HS-27A (cell line): Measurements from ENCODE around the gene SRSF11.

Experiments used
- DNase-seq: peaks from one replicate; pipeline ENCODE4 v3.0.0-alpha.2; 2012; ENCODE audit warnings: low read depth, missing footprints

The SRSF11 gene

GRCh38 chr1:70222716-70223235, 1.6 kb downstream of the SRSF11 start:
- DNase-seq: no peak

DNA sequence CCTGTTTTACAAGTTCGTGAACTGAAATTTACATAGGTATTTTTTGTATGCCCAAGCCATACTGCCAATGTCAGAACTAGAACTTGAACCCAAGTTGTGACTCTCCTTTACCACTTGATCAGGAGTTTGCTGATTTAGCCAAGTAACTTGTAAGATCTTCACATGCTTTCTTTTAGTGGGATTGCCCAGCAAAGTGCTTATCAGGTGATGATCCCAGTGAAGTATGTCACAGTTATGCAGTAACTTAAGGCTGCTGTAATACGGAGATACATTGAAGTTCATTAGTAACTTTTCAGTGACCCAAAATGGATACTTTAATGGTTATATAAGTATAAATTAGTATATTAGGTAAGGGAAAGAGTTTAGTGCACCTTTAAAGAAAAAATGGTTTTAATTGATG, 3.8 kb downstream of the SRSF11 start:
- no peak for DNase-seq

GRCh38 chr1:70227439-70227838, 6.3 kb downstream of the SRSF11 start:
- DNase-seq: no peak

- no peak for DNase-seq
These were observed 7.5 kb downstream of the SRSF11 start for GRCh38 chr1:70228670-70229069.

GRCh38 chr1:70231475-70231874, 10.3 kb downstream of the SRSF11 start:
- no peak for DNase-seq

DNA sequence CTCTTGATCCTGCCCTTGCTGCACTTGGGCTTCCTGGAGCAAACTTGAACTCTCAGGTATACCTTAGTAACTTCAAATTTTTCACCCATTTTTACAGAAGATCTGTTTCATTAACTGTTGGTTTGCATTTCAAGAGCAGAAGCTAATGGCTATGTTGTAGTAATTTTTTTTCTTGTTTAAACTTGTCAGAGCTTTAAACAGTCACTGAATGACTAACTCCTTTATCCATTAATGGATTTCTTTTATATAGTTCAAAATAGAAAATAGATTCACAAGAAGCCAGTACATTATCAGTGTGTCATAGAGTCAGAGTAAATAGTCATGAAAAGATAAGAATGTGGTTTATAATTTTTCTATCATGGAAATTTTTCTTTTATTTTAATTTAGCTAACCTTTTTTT, 13.6 kb downstream of the SRSF11 start:
- no peak for DNase-seq

DNA sequence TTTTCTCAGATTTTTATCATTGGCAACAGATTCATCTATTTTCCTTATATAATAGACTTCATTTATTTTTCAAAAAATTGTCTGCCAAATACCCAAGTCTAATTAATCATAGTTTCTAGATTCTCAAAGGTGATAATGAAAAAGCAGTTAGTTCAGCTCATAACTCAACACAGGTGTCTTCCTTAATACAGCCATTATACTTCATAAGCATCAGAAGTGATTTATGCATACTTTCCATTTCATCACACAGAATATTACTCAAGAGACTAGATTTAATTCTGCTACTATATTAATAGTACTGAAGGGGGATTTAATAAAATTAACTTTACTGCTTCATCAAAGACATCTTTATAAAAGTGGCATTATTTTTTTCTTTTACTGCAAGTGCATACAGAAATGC, 18.8 kb downstream of the SRSF11 start:
- no peak for DNase-seq

DNA sequence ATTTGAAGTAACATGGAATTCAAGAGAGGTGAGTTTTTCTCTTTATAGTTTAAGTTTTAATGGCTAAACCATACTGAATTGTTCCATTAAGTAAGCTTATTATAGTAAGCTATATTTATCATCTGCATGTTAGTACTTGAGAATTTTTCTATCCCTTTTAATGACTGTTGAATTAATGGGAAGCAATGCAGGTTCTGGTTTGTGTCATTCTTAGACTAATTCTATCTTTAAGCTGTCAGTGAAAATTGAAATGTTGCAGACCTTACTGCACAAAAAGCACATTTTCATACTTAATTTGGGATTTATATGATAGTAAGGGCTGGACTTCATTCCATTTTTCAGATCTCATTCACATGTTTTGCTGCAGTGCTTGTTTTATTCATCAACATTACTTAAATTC, 25.9 kb downstream of the SRSF11 start:
- no peak for DNase-seq

- DNase-seq: no peak
These were observed 26.6 kb downstream of the SRSF11 start for GRCh38 chr1:70247768-70248167.

- no peak for DNase-seq
These were observed 27.5 kb downstream of the SRSF11 start for GRCh38 chr1:70248729-70249128.

DNA sequence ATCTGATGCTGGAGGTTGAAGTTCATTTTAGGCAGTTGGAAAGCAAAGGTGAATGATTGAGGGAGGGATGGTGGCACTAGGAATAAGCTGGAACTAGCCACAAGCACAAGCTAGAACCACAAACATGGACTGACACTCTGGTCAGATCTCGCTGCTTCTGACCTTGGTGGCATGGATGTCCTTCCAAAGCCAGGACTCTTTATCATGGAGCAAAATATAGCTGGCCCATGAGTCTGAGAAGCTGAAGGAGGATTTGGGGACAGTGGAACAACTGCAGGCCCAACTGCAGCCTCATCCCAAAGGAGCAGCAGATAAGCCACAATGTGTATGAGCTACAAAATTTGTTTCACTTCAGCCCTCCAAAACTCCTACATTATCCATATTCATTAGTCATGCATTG, 35.5 kb downstream of the SRSF11 start:
- no peak for DNase-seq

DNA sequence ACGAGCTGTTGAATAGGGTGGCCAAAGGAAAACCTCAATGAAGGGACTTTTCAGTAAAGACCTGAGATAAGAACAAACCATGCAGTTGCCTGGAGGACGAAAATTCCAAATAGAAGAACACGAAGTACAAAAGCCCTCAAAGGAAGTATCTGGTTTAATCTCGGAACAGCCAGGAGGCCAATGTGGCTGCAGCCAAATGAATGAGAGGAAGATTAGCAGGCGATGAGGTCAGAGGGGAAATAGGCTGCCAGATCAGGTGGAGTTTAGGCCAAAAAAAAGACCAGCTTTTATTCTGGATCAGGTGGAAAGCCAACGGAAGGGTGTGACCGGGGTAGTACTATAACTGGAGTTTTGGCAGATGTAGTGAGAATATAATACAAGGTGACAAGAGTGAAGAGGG, 43.7 kb downstream of the SRSF11 start:
- no peak for DNase-seq

- no peak for DNase-seq
These were observed 44.8 kb downstream of the SRSF11 start for GRCh38 chr1:70265946-70266345.

- no peak for DNase-seq
These were observed 56.7 kb downstream of the SRSF11 start for GRCh38 chr1:70277875-70278274.

- no peak for DNase-seq
These were observed 57.5 kb downstream of the SRSF11 start for GRCh38 chr1:70278710-70279109.

DNA sequence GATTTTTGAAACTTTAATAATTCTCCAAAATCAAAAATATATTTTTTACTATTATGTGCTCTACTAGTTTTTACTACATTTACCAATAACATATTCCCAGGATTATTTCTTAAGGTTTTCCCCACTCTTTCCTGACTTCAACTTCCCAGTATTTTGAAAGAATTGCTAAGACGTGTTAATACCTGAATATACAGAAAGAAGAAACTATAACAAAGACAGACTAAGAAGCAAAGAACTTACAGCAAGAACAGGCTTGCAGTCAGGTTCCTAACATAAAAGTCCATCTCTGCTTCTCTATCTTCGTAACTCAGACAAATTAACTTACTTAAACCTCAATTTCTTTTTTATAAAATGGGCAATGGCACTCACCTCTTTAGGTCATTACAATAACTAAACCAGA, 63.2 kb downstream of the SRSF11 start:
- DNase-seq: no peak

GRCh38 chr1:70286453-70286852, 65.3 kb downstream of the SRSF11 start:
- no peak for DNase-seq

GRCh38 chr1:70288166-70288565, 67.0 kb downstream of the SRSF11 start:
- DNase-seq: no peak

- no peak for DNase-seq
These were observed 69.0 kb downstream of the SRSF11 start for GRCh38 chr1:70290218-70290617.

GRCh38 chr1:70293186-70293843, 72.1 kb downstream of the SRSF11 start:
- no peak for DNase-seq

GRCh38 chr1:70295749-70296148, 74.6 kb downstream of the SRSF11 start:
- DNase-seq: no peak

GRCh38 chr1:70299472-70299871, 78.3 kb downstream of the SRSF11 start:
- no peak for DNase-seq
